Measurements from ENCODE around the gene C1QTNF5. TPM values are rescaled to one million over a fixed set of nuclear protein-coding genes. Genes with fewer than 3 reads are reported as not detected.

Gene C1QTNF5
- total and polyA plus RNA-seq, 2 donors, result 17.4 to 46.7 TPM

DNA sequence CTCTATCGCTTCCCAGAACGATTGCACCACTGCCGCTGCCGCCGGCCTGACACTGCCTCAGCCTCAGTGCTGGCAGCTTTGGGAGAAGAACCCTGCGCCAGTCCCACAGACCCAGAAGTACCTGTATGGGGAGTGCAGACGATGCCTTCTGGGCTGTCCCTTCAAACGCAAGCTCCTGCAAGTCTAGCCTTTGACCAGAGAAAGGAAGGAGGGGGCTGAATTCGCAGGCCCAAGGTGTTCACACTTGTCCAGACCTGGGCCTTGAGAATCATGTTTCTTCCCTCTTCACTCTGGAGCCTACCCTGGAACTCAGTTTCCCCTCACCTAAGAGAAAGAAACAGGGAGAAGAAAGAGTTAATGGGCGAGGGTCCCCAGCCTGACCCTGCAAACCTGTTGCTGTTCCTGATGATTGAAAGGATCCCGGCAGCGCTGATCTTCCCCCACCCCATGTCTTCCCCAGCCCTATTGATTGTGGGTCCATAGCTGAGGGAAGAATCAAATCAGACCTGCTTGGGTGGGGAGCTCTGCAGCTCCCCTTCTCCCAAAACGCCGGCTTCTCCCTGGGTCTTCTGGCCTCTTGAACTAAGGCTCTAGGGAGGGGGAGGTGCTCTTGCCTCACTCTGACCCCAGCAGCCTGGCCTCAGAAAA is 23.0 kb downstream of the C1QTNF5 start:
- WGBS, result 40% methylated on average over 14 of the region's 14 CpGs
- no peak for DNase-seq (ENCODE audit: extremely low spot score)
- peak overlapping the region; percentile 69 for H3K4me3 ChIP-seq (ENCODE audit: low read depth, low read length)
- no peaks in the 10 kb centered on the region for H3K4me1 ChIP-seq (ENCODE audit: insufficient read depth)
- H3K36me3 ChIP-seq (ENCODE audit: insufficient read depth), result no peaks in the 10 kb centered on the region
- H3K27ac ChIP-seq (ENCODE audit: low read depth), result no peak overlapping the region

GRCh38 chr11:119316729-119317591 is 23.7 kb downstream of the C1QTNF5 start, which contains the start of gene MCAM:
MCAM (minus strand) TSS chr11:119317130; CDS start chr11:119317101, 29 bp downstream.
- DNase-seq (ENCODE audit: extremely low spot score), result no peak
- Histone ChIP-seq H3K4me3 (ENCODE audit: low read depth, low read length) (peak within 1 kb of the TSS; percentile 69), H3K4me1 (ENCODE audit: insufficient read depth) (no peaks in the 10 kb centered on the region), H3K27ac (ENCODE audit: low read depth) (peak within 1 kb of the TSS; percentile 75), H3K36me3 (ENCODE audit: insufficient read depth) (no peaks in the 10 kb centered on the region)
- WGBS, result 1% methylated on average over 74 of the region's 74 CpGs

GRCh38 chr11:119316016-119316728 is 24.5 kb downstream of the C1QTNF5 start:
- H3K27ac ChIP-seq (ENCODE audit: low read depth), result no peak overlapping the region
- DNase-seq (ENCODE audit: extremely low spot score), result no peak
- no peaks in the 10 kb centered on the region for H3K4me1 ChIP-seq (ENCODE audit: insufficient read depth)
- WGBS, result under 1% methylated on average over 46 of the region's 46 CpGs
- H3K4me3 ChIP-seq (ENCODE audit: low read depth, low read length), result peak overlapping the region; percentile 69
- no peaks in the 10 kb centered on the region for H3K36me3 ChIP-seq (ENCODE audit: insufficient read depth)

- no peaks in the 10 kb centered on the region for H3K36me3 ChIP-seq (ENCODE audit: insufficient read depth)
- peak overlapping the region; percentile 12 for H3K27ac ChIP-seq (ENCODE audit: low read depth)
- no peak for DNase-seq (ENCODE audit: extremely low spot score)
- H3K4me3 ChIP-seq (ENCODE audit: low read depth, low read length), result peak overlapping the region; percentile 69
- 6% methylated on average over 29 of the region's 29 CpGs for WGBS
- H3K4me1 ChIP-seq (ENCODE audit: insufficient read depth), result no peaks in the 10 kb centered on the region
Measured at GRCh38 chr11:119315131-119316015, 25.3 kb downstream of the C1QTNF5 start.

GRCh38 chr11:119314726-119315125 is 26.0 kb downstream of the C1QTNF5 start:
- Histone ChIP-seq H3K4me1 (ENCODE audit: insufficient read depth) (no peaks in the 10 kb centered on the region), H3K27ac (ENCODE audit: low read depth) (no peak overlapping the region), H3K4me3 (ENCODE audit: low read depth, low read length) (peak overlapping the region; percentile 69), H3K36me3 (ENCODE audit: insufficient read depth) (no peaks in the 10 kb centered on the region)
- no peak for DNase-seq (ENCODE audit: extremely low spot score)
- 66% methylated on average over 18 of the region's 18 CpGs for WGBS

- H3K27ac ChIP-seq (ENCODE audit: low read depth), result no peak overlapping the region
- no peak for DNase-seq (ENCODE audit: extremely low spot score)
- WGBS, result 81% methylated on average over 20 of the region's 20 CpGs
- no peaks in the 10 kb centered on the region for H3K36me3 ChIP-seq (ENCODE audit: insufficient read depth)
- no peak overlapping the region for H3K4me3 ChIP-seq (ENCODE audit: low read depth, low read length)
- H3K4me1 ChIP-seq (ENCODE audit: insufficient read depth), result no peaks in the 10 kb centered on the region
Measured at GRCh38 chr11:119310682-119311052, 30.0 kb downstream of the C1QTNF5 start.

DNA sequence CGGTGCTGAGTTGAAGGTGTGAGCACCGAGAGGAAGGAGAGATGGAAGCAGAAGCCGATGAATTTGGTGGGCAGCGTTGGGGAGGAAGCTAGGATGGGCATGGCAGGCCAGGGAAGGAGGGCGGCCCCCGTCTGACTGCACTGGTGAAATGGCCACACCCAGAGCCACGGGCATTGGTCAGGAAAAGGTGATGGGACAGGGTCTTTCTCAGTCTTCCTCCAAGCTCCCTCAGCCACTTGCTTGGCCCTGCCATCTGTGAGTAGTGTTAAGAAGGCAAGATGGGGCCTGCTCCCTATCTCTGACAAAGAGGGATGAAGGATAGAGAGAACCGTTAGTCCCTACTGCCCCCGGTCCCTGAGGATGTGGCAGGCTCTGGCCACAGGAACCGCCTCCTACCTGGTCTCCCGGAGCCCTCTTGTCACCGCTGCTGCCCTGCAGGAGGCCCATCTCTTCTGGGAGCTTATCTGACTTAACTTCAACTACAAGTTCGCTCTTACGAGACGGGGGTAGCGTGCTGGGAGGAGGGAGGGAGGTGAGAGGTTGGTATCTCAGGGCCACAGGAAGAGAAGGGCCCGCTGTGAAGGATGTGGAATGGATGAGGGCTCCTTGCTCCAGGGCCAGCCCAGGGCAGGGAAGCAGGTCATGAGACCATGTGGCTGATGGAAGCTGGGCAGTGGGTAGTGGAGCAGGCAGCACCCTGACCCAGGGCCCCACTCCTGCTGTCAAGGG is 30.6 kb downstream of the C1QTNF5 start:
- no peak overlapping the region for H3K4me3 ChIP-seq (ENCODE audit: low read depth, low read length)
- 75% methylated on average over 17 of the region's 17 CpGs for WGBS
- no peak overlapping the region for H3K27ac ChIP-seq (ENCODE audit: low read depth)
- H3K36me3 ChIP-seq (ENCODE audit: insufficient read depth), result no peaks in the 10 kb centered on the region
- DNase-seq (ENCODE audit: extremely low spot score), result no peak
- H3K4me1 ChIP-seq (ENCODE audit: insufficient read depth), result no peaks in the 10 kb centered on the region

- 87% methylated on average over 11 of the region's 11 CpGs for WGBS
- Histone ChIP-seq H3K4me3 (ENCODE audit: low read depth, low read length) (no peak overlapping the region), H3K36me3 (ENCODE audit: insufficient read depth) (no peaks in the 10 kb centered on the region), H3K4me1 (ENCODE audit: insufficient read depth) (no peaks in the 10 kb centered on the region), H3K27ac (ENCODE audit: low read depth) (no peak overlapping the region)
- no peak for DNase-seq (ENCODE audit: extremely low spot score)
Measured at GRCh38 chr11:119309411-119309810, 31.3 kb downstream of the C1QTNF5 start.

DNA sequence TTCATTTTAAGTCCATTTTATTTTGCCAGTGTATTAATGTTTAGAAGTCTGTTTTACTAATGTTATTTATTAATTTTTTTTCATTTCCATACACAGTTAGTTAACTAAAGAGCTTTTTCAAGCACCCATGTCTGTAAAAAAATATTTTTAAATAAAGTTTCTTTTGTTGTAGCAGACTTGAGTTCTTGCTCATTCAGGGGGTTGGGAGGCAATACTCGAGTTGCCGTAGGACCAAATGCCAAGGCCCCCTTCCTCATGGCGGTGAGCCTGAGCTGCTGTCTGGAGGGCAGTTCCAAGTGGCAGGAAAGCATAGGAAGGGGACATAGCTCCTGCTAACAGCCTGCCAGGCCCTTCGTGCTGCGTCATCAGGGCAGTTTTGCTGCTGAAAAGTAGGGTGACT is 32.7 kb downstream of the C1QTNF5 start:
- no peaks in the 10 kb centered on the region for H3K36me3 ChIP-seq (ENCODE audit: insufficient read depth)
- 62% methylated on average over 5 of the region's 5 CpGs for WGBS

GRCh38 chr11:119307219-119307618 is 33.5 kb downstream of the C1QTNF5 start:
- no peaks in the 10 kb centered on the region for H3K4me1 ChIP-seq (ENCODE audit: insufficient read depth)
- no peak overlapping the region for H3K4me3 ChIP-seq (ENCODE audit: low read depth, low read length)
- H3K27ac ChIP-seq (ENCODE audit: low read depth), result no peak overlapping the region
- 44% methylated on average over 1 of the region's 1 CpG for WGBS
- DNase-seq (ENCODE audit: extremely low spot score), result no peak
- no peaks in the 10 kb centered on the region for H3K36me3 ChIP-seq (ENCODE audit: insufficient read depth)

More for the DNA sequence above, 32.7 kb downstream of the C1QTNF5 start:
- no peak for DNase-seq (ENCODE audit: extremely low spot score)
- H3K27ac ChIP-seq (ENCODE audit: low read depth), result no peak overlapping the region
- H3K4me1 ChIP-seq (ENCODE audit: insufficient read depth), result no peaks in the 10 kb centered on the region
- H3K4me3 ChIP-seq (ENCODE audit: low read depth, low read length), result no peak overlapping the region

- H3K4me1 ChIP-seq (ENCODE audit: insufficient read depth), result no peaks in the 10 kb centered on the region
- H3K4me3 ChIP-seq (ENCODE audit: low read depth, low read length), result no peak overlapping the region
- H3K27ac ChIP-seq (ENCODE audit: low read depth), result no peak overlapping the region
- no peak for DNase-seq (ENCODE audit: extremely low spot score)
- WGBS, result 58% methylated on average over 5 of the region's 5 CpGs
- no peaks in the 10 kb centered on the region for H3K36me3 ChIP-seq (ENCODE audit: insufficient read depth)
Measured at GRCh38 chr11:119306373-119306890, 34.3 kb downstream of the C1QTNF5 start.

DNA sequence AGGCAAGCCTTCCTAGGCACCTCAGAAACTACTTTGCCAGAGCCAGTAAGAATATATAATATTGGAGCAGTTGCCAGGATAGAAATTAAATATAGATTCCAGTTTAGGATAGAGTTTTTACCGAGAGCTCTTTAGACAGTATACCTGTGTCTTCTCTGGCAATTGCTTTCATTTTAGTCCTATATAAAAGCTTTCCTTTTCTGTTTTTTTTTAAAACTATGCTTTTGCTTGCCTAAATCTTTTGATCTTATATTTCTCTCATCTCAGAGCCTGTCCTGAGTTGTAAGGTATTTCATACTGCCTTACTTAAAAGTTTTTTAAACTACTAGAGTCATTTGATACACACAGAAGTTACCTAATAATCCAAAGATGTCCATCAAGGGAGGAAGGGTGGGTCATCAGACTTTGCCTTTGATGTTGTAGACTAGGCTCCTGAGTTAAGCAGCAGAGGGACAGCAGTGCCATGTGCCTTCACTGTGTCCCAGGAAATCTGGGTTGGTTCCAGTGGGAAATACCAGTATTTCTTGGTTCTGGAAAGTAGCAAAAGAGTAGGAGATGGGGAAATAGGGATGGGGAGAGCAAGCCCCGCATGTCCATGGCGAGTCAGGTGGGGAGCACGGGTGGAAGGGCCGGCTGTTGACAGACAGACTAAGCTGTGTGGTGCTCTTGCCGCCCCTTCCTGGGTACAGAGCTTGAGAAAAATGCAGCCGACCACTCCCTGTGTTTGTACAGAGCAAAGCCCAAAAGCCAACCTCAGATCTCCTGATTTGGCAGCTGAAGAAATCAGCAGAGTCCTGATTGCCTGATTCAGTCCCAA is 34.9 kb downstream of the C1QTNF5 start:
- WGBS, result 69% methylated on average over 7 of the region's 7 CpGs
- Histone ChIP-seq H3K36me3 (ENCODE audit: insufficient read depth) (no peaks in the 10 kb centered on the region), H3K27ac (ENCODE audit: low read depth) (no peak overlapping the region), H3K4me3 (ENCODE audit: low read depth, low read length) (no peak overlapping the region), H3K4me1 (ENCODE audit: insufficient read depth) (no peaks in the 10 kb centered on the region)
- no peak for DNase-seq (ENCODE audit: extremely low spot score)
